Testis (tissue), 3 donors: ENCODE data around the gene CES4A. TPM values are rescaled to one million over a fixed set of nuclear protein-coding genes. Genes with fewer than 3 reads are reported as not detected.

Source experiments
- DNase-seq: peaks from one replicate; pipeline ENCODE4 v3.0.0-alpha.2; 2019
- H3K27ac ChIP-seq, 2 donors: fragments of 200-600 bp; sonication (generic); one replicate each; pipeline ENCODE4 v1.5.1; 2019
- H3K27me3 ChIP-seq: fragments of 200-600 bp; sonication (generic); one replicate; pipeline ENCODE4 v1.5.1; 2019
- H3K36me3 ChIP-seq: fragments of 200-600 bp; sonication (generic); one replicate; pipeline ENCODE4 v1.5.1; 2017; ENCODE audit warnings: low read depth; ENCODE audit errors: missing control alignments
- H3K4me1 ChIP-seq: fragments of 200-600 bp; sonication (generic); one replicate; pipeline ENCODE4 v1.5.1; 2019
- H3K4me3 ChIP-seq, 2 donors: fragments of 200-600 bp; sonication (generic); one replicate each; pipeline ENCODE4 v1.5.1; 2017 to 2019
- H3K9me3 ChIP-seq: fragments of 200-600 bp; sonication (generic); one replicate; pipeline ENCODE4 v1.5.1; 2017
- CTCF ChIP-seq, 3 experiments: fragments of 450-650 bp in 2 of 3; fragments of 200-600 bp in 1 of 3; sonication (generic) in 1 of 3; IDR thresholded peaks; one replicate each; pipeline ENCODE4 v1.5.1; 2016 to 2019; ENCODE audit warnings: antibody characterized with exemption in 3 of 3, mild to moderate bottlenecking in 2 of 3, moderate library complexity in 1 of 3
- POLR2A ChIP-seq: fragments of 450-650 bp; IDR thresholded peaks from one replicate; pipeline ENCODE4 v1.6.1; 2017; ENCODE audit warnings: antibody characterized with exemption, mild to moderate bottlenecking, moderate library complexity
- WGBS, 2 donors: methylation state at CpG; one replicate each; pipeline ENCODE4 v1.1.5; 2018; 5-methylcytosine and 5-hydroxymethylcytosine counted together
- intact Hi-C: fragments of 100-400 bp; cut with DNase I; formaldehyde crosslinking; loops from one replicate; pipeline ENCODE4 v1.15.1; 2023; ENCODE audit warnings: low total_unique reads
- polyA plus RNA-seq: library from polyadenylated mRNA; stranded (reverse); fragments of 350-450 nt; fragmentation: Illumina TruSeq; extraction: RNeasy Lipid Tissue Mini Kit (QIAGEN cat#74804); gene quantifications from one replicate; pipeline ENCODE4 v1.2.3, GENCODE V29; 2014; ENCODE audit warnings: low read depth, low replicate concordance; ENCODE audit not compliant: insufficient read depth
- total RNA-seq, 2 donors: library from RNA; depleted of rRNA; stranded (reverse); fragments of >200 nt; gene quantifications; one replicate each; pipeline ENCODE4 v1.2.3, GENCODE V29; 2016

Gene CES4A
- total and polyA plus RNA-seq, 3 donors from 2014 or later = 12.2 to 25.0 (median 17.0) TPM

DNA sequence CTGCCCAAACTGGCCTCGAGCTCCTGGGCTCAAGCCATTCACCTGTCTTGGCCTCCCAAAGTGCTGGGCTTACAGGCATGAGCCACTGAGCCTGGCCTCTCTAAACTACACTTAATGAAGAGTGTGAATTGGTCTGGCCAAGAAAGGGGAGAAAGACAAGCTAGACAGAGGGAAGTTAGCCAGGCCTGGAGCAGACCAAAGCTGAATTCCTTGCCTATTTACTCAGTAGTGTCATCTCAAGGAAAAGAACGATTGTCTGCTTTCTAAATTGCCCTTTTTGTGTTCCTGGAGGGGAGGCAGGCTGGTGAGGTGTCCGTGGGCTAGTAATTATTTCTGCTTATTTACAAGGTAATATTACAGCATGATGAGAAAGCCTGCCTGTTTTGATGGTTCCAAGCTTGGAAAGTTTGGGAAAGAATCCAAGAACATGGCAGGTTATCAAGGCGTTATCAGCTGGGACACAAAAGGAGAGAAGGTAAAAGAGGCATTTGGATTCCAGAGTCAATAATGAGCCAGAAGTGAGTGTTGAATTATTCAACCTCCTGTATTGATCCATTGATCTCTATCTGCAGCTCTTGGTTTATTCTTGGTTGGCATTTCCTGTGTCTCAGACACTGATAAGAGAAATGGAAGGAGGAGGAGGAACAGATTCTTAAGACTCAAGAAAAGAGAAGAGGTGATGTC lies 34.3 kb downstream of the CES4A start:
- Histone ChIP-seq H3K4me3 (no peak overlapping the region), H3K4me1 (no peaks in the 10 kb centered on the region), H3K27me3 (no peaks in the 10 kb centered on the region), H3K27ac (no peak overlapping the region), H3K36me3 (no peaks in the 10 kb centered on the region), H3K9me3 (no peaks in the 10 kb centered on the region)
- intact Hi-C loops = no loop called here
- TF ChIP-seq POLR2A (no peak), CTCF (IDR thresholded peaks at IDR 0.05) (no peak)
- peak; percentile 6 for DNase-seq
- 71 to 72% methylated on average over 4 of the region's 4 CpGs for WGBS, 2 donors

DNA sequence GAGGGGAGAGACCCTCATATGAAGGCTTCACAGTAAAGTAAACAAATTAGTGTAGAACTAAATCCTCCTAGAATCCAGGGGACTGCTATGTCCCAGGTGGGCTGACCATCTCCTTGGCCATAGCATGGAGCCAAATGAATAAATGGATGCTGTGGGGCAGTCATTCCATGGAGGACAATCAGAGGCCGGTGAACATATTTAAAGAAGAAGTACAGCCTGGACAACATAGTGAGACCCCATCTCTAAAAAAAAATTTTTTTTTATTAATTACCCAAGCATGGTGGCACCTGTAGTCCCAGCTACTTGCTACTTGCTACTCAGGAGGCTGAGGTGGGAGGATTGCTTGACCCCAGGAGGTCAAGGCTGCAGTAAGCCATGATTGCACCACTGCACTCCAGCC lies 35.3 kb downstream of the CES4A start:
- no peaks in the 10 kb centered on the region for H3K27me3 ChIP-seq
- DNase-seq = no peak
- 89 to 95% methylated on average over 1 of the region's 1 CpG for WGBS, 2 donors
- H3K9me3 ChIP-seq = no peaks in the 10 kb centered on the region
- no peaks in the 10 kb centered on the region for H3K4me1 ChIP-seq
- H3K27ac ChIP-seq = no peak overlapping the region
- intact Hi-C loops = no loop called here
- no peak overlapping the region for H3K4me3 ChIP-seq
- H3K36me3 ChIP-seq = no peaks in the 10 kb centered on the region
- TF ChIP-seq POLR2A = no peak
- no peak for TF ChIP-seq CTCF (IDR thresholded peaks at IDR 0.05)

DNA sequence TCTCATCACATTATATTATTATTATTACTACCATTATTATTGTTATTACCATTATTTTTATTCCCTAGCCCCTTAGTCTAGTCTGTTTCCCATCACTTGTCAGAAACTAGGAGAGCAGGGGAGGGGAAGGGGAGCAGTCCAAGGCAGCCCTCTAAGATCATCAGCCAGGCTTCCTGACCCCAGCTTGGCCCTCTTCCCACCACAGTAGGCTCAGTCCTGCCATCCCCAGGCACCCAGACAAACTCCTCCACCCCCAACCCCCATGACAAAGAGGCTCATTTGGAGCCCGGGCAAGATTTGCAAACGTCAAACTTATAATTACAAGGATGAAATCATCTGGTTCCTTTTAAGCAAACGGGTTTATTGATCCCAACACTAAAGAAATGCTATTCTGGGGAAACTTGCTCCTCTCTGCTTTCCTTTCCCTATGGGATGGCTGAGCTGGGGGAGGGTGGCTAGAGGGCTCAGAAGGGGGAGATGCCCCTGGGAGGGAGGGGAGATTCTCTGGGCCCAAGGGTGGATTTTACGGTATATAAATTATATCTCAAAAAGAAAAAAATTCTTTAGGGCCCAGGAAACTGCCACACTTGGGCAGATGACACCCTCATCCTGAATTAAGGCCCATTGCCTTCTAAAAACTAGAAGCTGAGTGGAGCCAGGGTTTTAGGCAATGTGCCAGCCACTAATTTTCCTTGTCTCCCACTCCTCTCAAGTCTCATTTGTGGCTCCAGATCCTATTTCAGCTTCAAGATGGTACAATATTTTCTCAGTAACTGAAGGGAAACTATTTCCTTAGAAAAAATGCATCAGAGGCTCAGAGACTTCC lies 36.2 kb downstream of the CES4A start:
- intact Hi-C loops = no loop called here
- Histone ChIP-seq H3K36me3 (no peaks in the 10 kb centered on the region), H3K27ac (no peak overlapping the region), H3K9me3 (no peaks in the 10 kb centered on the region), H3K27me3 (no peaks in the 10 kb centered on the region), H3K4me1 (no peaks in the 10 kb centered on the region), H3K4me3 (no peak overlapping the region)
- peak; percentile 6 for DNase-seq
- 71 to 85% methylated on average over 4 of the region's 4 CpGs for whole genome bisulfite sequencing, 2 donors
- TF ChIP-seq POLR2A (no peak), CTCF (IDR thresholded peaks at IDR 0.05) (no peak)

DNA sequence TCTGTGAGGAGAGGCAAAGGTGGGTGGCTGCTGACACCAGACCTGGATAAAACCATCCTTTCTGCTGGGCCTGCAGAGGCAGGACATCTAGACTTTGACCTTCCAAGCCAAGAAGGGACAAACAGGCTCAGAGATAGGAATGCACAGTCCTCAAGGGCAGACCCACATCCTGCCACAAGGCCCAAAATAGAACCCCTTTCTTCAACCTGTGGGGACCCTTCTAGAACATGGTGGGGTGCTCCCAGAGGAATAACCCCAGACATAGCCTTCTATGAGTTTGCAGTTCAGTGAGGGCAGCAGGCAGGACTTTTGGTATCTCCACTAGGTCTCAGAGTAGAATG lies 36.8 kb downstream of the CES4A start:
- intact Hi-C loops = no loop called here
- Histone ChIP-seq H3K4me1 (no peaks in the 10 kb centered on the region), H3K4me3 (no peak overlapping the region), H3K36me3 (no peaks in the 10 kb centered on the region), H3K27me3 (no peaks in the 10 kb centered on the region), H3K27ac (no peak overlapping the region), H3K9me3 (no peaks in the 10 kb centered on the region)
- no peak for TF ChIP-seq POLR2A
- TF ChIP-seq CTCF (IDR thresholded peaks at IDR 0.05) = no peak
- DNase-seq = peak; percentile 8
